Naive B cell (primary cell): Measurements from ENCODE around the gene TCFL5. TPM values are rescaled to one million over a fixed set of nuclear protein-coding genes. Genes with fewer than 3 reads are reported as not detected.

ENCODE experiments used
- ATAC-seq, 2 donors: fragments of 150-1000 bp; cut with Tn5 transposase; 2 replicates each; pipeline ENCODE4 v1.10.0; 2021; ENCODE audit warnings: low read depth in 2 of 2, mild to moderate bottlenecking in 2 of 2, moderate library complexity in 2 of 2
- DNase-seq: peaks from one replicate; pipeline ENCODE4 v3.0.0; 2022
- H3K27ac Mint-ChIP-seq, 6 donors: one replicate each; pipeline ENCODE4 v1.8.0; 2020 to 2022; ENCODE audit warnings: mild to moderate bottlenecking in 6 of 6, mixed read lengths in 6 of 6, moderate library complexity in 5 of 6, inconsistent platforms in 2 of 6
- H3K27me3 Mint-ChIP-seq, 3 donors: one replicate each; pipeline ENCODE4 v1.8.0; 2021 to 2022; ENCODE audit warnings: mixed read lengths in 3 of 3, mild to moderate bottlenecking in 1 of 3
- H3K36me3 Mint-ChIP-seq, 2 donors: one replicate each; pipeline ENCODE4 v1.8.0; 2020 to 2022; ENCODE audit warnings: mixed read lengths in 2 of 2, inconsistent platforms in 1 of 2, mild to moderate bottlenecking in 1 of 2
- H3K4me1 Mint-ChIP-seq, 3 donors: one replicate each; pipeline ENCODE4 v1.8.0; 2020 to 2022; ENCODE audit warnings: mixed read lengths in 3 of 3, inconsistent platforms in 1 of 3, mild to moderate bottlenecking in 1 of 3, moderate library complexity in 1 of 3
- H3K4me3 Mint-ChIP-seq, 8 donors: one replicate each; pipeline ENCODE4 v1.8.0; 2020 to 2022; ENCODE audit warnings: mild to moderate bottlenecking in 8 of 8, mixed read lengths in 8 of 8, moderate library complexity in 8 of 8, inconsistent platforms in 2 of 8
- H3K9me3 Mint-ChIP-seq, 7 donors: one replicate each; pipeline ENCODE4 v1.8.0; 2020 to 2022; ENCODE audit warnings: mixed read lengths in 7 of 7, mild to moderate bottlenecking in 5 of 7, inconsistent platforms in 2 of 7, moderate library complexity in 1 of 7
- polyA plus RNA-seq, 6 donors: library from polyadenylated mRNA; unstranded; fragments of 300-500 nt; fragmentation: Illumina TruSeq; gene quantifications; one replicate each; pipeline ENCODE4 v1.2.3, GENCODE V29; 2021; ENCODE audit warnings: low read depth in 6 of 6

Gene TCFL5
- polyA plus RNA-seq, 6 donors from 2014 or later = 0.51 to 2.0 (median 1.2) TPM

- peaks cover 0 to 1% (median 0%) of the 10 kb centered on the region in 7 donors for H3K9me3 Mint-ChIP-seq
- peak overlapping the region in 3 of 6 donors; percentile 61 to 90 (median 89) for H3K27ac Mint-ChIP-seq
- H3K27me3 Mint-ChIP-seq = no peaks in the 10 kb centered on the region
- H3K4me1 Mint-ChIP-seq = peaks cover 25 to 34% (median 34%) of the 10 kb centered on the region in 3 donors
- ATAC-seq (no peak), DNase-seq (no peak)
- H3K4me3 Mint-ChIP-seq = peak overlapping the region; percentile 77 to 90 (median 82)
- H3K36me3 Mint-ChIP-seq = no peaks in the 10 kb centered on the region
Measured at GRCh38 chr20:62805711-62806382, 55.8 kb downstream of the TCFL5 start.

GRCh38 chr20:62805155-62805710 is 56.4 kb downstream of the TCFL5 start:
- H3K9me3 Mint-ChIP-seq = peaks cover 0 to 1% (median 0%) of the 10 kb centered on the region in 7 donors
- peak overlapping the region; percentile 78 to 97 (median 87) for H3K4me3 Mint-ChIP-seq
- H3K27ac Mint-ChIP-seq = peak overlapping the region in 3 of 6 donors; percentile 89 to 96 (median 90)
- peaks cover 25 to 34% (median 34%) of the 10 kb centered on the region in 3 donors for H3K4me1 Mint-ChIP-seq
- H3K27me3 Mint-ChIP-seq = no peaks in the 10 kb centered on the region
- ATAC-seq (peak; percentile 42 to 52), DNase-seq (no peak)
- peaks cover 0 to 3% of the 10 kb centered on the region in 2 donors for H3K36me3 Mint-ChIP-seq

- H3K27ac Mint-ChIP-seq = peak within 1 kb of the TSS; percentile 96 to 99 (median 98)
- H3K4me3 Mint-ChIP-seq = peak within 1 kb of the TSS; percentile 90 to 100 (median 97)
- ATAC-seq (peak; percentile 72 to 74), DNase-seq (peak; percentile 77)
- H3K9me3 Mint-ChIP-seq = peaks cover 0 to 1% (median 0%) of the 10 kb centered on the region in 7 donors
- H3K4me1 Mint-ChIP-seq = peaks cover 25 to 34% (median 34%) of the 10 kb centered on the region in 3 donors
- H3K27me3 Mint-ChIP-seq = no peaks in the 10 kb centered on the region
- H3K36me3 Mint-ChIP-seq = peaks cover 0 to 6% of the 10 kb centered on the region in 2 donors
Measured at GRCh38 chr20:62804627-62805154, 56.9 kb downstream of the TCFL5 start, which contains the start of gene OGFR. TSS of gene OGFR (plus strand) at chr20:62804835. CDS start at chr20:62804860, 25 bp downstream.

- Mint-ChIP-seq H3K9me3 (peaks cover 0 to 1% (median 0%) of the 10 kb centered on the region in 7 donors), H3K27ac (peak overlapping the region; percentile 96 to 99 (median 98)), H3K27me3 (no peaks in the 10 kb centered on the region), H3K36me3 (peaks cover 0 to 6% of the 10 kb centered on the region in 2 donors), H3K4me3 (peak overlapping the region; percentile 90 to 100 (median 97)), H3K4me1 (peaks cover 25 to 34% (median 34%) of the 10 kb centered on the region in 3 donors)
- ATAC-seq (peak; percentile 40 to 45), DNase-seq (peak; percentile 38)
Measured at GRCh38 chr20:62804021-62804626, 57.5 kb downstream of the TCFL5 start.

- ATAC-seq = no peak
- Mint-ChIP-seq H3K27me3 (no peaks in the 10 kb centered on the region), H3K4me1 (peaks cover 34 to 37% (median 36%) of the 10 kb centered on the region in 3 donors), H3K4me3 (peak overlapping the region in 3 of 8 donors; percentile 50 to 53 (median 52)), H3K27ac (no peak overlapping the region), H3K36me3 (peaks cover 6 to 8% of the 10 kb centered on the region in 2 donors), H3K9me3 (peaks cover 0 to 1% (median 0%) of the 10 kb centered on the region in 7 donors)
- no peak for DNase-seq
Measured at GRCh38 chr20:62802026-62802712, 59.5 kb downstream of the TCFL5 start.

- ATAC-seq (no peak), DNase-seq (no peak)
- Mint-ChIP-seq H3K27me3 (no peaks in the 10 kb centered on the region), H3K9me3 (peaks cover 0 to 1% (median 0%) of the 10 kb centered on the region in 7 donors), H3K4me1 (peaks cover 28 to 34% (median 32%) of the 10 kb centered on the region in 3 donors), H3K27ac (peak overlapping the region in 1 of 6 donors; percentile 38), H3K4me3 (peak overlapping the region in 1 of 8 donors; percentile 73), H3K36me3 (peaks cover 6 to 8% of the 10 kb centered on the region in 2 donors)
Measured at GRCh38 chr20:62801284-62802010, 60.2 kb downstream of the TCFL5 start.

GRCh38 chr20:62800314-62801259 is 61.0 kb downstream of the TCFL5 start:
- DNase-seq = no peak
- peaks cover 26 to 34% (median 27%) of the 10 kb centered on the region in 3 donors for H3K4me1 Mint-ChIP-seq
- peaks cover 0 to 1% (median 0%) of the 10 kb centered on the region in 7 donors for H3K9me3 Mint-ChIP-seq
- peaks cover 6 to 8% of the 10 kb centered on the region in 2 donors for H3K36me3 Mint-ChIP-seq
- ATAC-seq = no peak
- no peaks in the 10 kb centered on the region for H3K27me3 Mint-ChIP-seq
- peak overlapping the region in 2 of 8 donors; percentile 73 to 78 for H3K4me3 Mint-ChIP-seq
- peak overlapping the region in 1 of 6 donors; percentile 28 for H3K27ac Mint-ChIP-seq

- Mint-ChIP-seq H3K27ac (peak overlapping the region in 1 of 6 donors; percentile 21), H3K4me3 (peak overlapping the region in 3 of 8 donors; percentile 63 to 78 (median 73))
- ATAC-seq = no peak
Measured at GRCh38 chr20:62799873-62800272, 61.7 kb downstream of the TCFL5 start.

GRCh38 chr20:62799459-62799858 is 62.2 kb downstream of the TCFL5 start:
- Mint-ChIP-seq H3K27me3 (no peaks in the 10 kb centered on the region), H3K36me3 (peaks cover 6 to 8% of the 10 kb centered on the region in 2 donors), H3K4me3 (peak overlapping the region in 5 of 8 donors; percentile 5 to 86 (median 51)), H3K4me1 (peaks cover 25 to 38% (median 27%) of the 10 kb centered on the region in 3 donors), H3K9me3 (peaks cover 0 to 1% (median 0%) of the 10 kb centered on the region in 7 donors), H3K27ac (peak overlapping the region in 1 of 6 donors; percentile 78)
- ATAC-seq = no peak
- no peak for DNase-seq

More at GRCh38 chr20:62799873-62800272, 61.7 kb downstream of the TCFL5 start:
- DNase-seq = no peak
- Mint-ChIP-seq H3K9me3 (peaks cover 0 to 1% (median 0%) of the 10 kb centered on the region in 7 donors), H3K4me1 (peaks cover 27 to 35% (median 29%) of the 10 kb centered on the region in 3 donors), H3K27me3 (no peaks in the 10 kb centered on the region), H3K36me3 (peaks cover 6 to 8% of the 10 kb centered on the region in 2 donors)

GRCh38 chr20:62799036-62799435 is 62.6 kb downstream of the TCFL5 start:
- DNase-seq (no peak), ATAC-seq (no peak)
- Mint-ChIP-seq H3K27ac (peak overlapping the region in 1 of 6 donors; percentile 78), H3K27me3 (no peaks in the 10 kb centered on the region), H3K4me1 (peaks cover 22 to 35% (median 25%) of the 10 kb centered on the region in 3 donors), H3K36me3 (peaks cover 6 to 8% of the 10 kb centered on the region in 2 donors), H3K9me3 (peaks cover 0 to under 1% (median 0%) of the 10 kb centered on the region in 7 donors), H3K4me3 (peak overlapping the region in 2 of 8 donors; percentile 72 to 86)
